ENCODE data around the gene SGK1. TPM values are rescaled to one million over a fixed set of nuclear protein-coding genes. Genes with fewer than 3 reads are reported as not detected.

Gene SGK1
- total RNA-seq, 1 donor from 2014 or later = 94.3 TPM

DNA sequence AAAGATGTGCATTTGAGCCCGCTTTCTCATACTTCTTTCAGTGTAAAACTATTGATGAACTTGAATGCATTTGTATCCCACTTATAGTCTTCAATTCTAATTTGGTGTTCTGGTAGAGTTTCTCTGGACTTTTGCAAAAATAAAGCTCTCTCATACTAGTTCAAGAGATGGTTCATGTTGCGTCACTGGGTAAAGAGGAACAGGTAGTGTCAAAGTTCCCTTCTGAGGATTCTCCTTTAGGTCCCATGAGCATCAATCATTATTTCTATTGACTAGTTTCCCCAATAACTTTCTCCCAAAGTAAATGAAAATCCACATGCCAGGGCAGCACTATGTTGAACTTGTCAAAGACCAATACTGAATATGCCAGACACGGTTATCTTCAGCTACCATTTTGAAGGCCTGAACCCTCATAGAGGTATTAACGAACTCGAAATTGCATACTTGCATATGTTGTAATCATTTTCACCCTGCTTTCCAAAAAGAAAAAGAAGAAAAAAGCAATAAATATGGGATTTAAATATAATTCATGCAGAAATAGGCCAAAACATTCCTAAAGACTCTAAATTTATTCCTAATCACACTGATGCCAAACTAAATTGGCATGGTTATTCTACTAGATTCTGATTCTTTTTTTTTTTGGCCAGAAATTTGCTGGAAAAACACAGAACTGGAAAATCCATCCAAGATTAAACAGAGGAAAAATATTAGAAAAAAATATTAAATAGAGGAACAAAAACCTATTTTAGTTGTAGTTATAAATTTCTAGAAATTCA is 84.5 kb downstream of the SGK1 start:
- Histone ChIP-seq H3K4me3 (ENCODE audit: low read depth, low read length) (no peak overlapping the region), H3K27me3 (ENCODE audit: control insufficient read depth, insufficient read depth, low read length) (no peaks in the 10 kb centered on the region), H3K36me3 (ENCODE audit: control insufficient read depth, insufficient read depth, low read length) (no peaks in the 10 kb centered on the region)
- TF ChIP-seq CTCF (IDR thresholded peaks at IDR 0.05; ENCODE audit: insufficient read depth, low read length, poor library complexity, severe bottlenecking) = no peak
- no peak for DNase-seq (ENCODE audit: low read depth)

GRCh38 chr6:134230940-134231339 is 87.0 kb downstream of the SGK1 start:
- no peaks in the 10 kb centered on the region for H3K36me3 ChIP-seq (ENCODE audit: control insufficient read depth, insufficient read depth, low read length)
- DNase-seq (ENCODE audit: low read depth) = no peak
- no peak for TF ChIP-seq CTCF (IDR thresholded peaks at IDR 0.05; ENCODE audit: insufficient read depth, low read length, poor library complexity, severe bottlenecking)

DNA sequence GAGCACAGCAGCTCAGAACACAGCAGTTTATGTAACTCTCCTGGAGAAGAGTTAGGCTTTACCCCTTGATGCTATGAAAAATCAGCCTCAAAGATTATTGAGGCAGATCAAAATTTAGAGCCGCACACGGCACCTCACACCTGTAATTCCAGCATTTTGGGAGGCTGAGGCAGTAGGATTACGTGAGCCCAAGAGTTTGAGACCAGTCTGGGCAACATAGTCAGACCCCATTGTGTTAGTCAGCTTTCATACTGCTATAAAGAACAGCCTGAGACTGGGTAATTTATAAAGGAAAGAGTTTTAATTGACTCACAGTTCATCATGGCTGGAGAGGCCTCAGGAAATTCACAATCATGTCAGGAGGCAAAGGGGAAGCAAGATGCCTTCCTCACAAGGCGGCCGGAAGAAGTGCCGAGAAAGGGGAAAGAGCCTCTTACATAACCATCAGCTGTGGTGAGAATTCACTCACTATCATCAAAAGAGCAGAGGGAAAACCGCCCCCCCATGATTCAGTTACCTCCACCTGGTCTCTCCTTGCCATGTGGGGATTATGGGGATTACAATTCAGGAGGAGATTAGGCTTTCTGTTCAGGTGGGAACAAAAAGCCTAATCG is 87.7 kb downstream of the SGK1 start:
- no peak overlapping the region for H3K4me3 ChIP-seq (ENCODE audit: low read depth, low read length)
- H3K36me3 ChIP-seq (ENCODE audit: control insufficient read depth, insufficient read depth, low read length) = no peaks in the 10 kb centered on the region
- no peak for DNase-seq (ENCODE audit: low read depth)
- H3K27me3 ChIP-seq (ENCODE audit: control insufficient read depth, insufficient read depth, low read length) = no peaks in the 10 kb centered on the region
- no peak for TF ChIP-seq CTCF (IDR thresholded peaks at IDR 0.05; ENCODE audit: insufficient read depth, low read length, poor library complexity, severe bottlenecking)

More at GRCh38 chr6:134230940-134231339, 87.0 kb downstream of the SGK1 start:
- no peaks in the 10 kb centered on the region for H3K27me3 ChIP-seq (ENCODE audit: control insufficient read depth, insufficient read depth, low read length)
- H3K4me3 ChIP-seq (ENCODE audit: low read depth, low read length) = no peak overlapping the region

GRCh38 chr6:134229520-134229919 is 88.4 kb downstream of the SGK1 start:
- no peaks in the 10 kb centered on the region for H3K36me3 ChIP-seq (ENCODE audit: control insufficient read depth, insufficient read depth, low read length)
- no peak for DNase-seq (ENCODE audit: low read depth)
- no peak overlapping the region for H3K4me3 ChIP-seq (ENCODE audit: low read depth, low read length)
- no peak for TF ChIP-seq CTCF (IDR thresholded peaks at IDR 0.05; ENCODE audit: insufficient read depth, low read length, poor library complexity, severe bottlenecking)
- no peaks in the 10 kb centered on the region for H3K27me3 ChIP-seq (ENCODE audit: control insufficient read depth, insufficient read depth, low read length)

- H3K36me3 ChIP-seq (ENCODE audit: control insufficient read depth, insufficient read depth, low read length) = no peaks in the 10 kb centered on the region
- TF ChIP-seq CTCF (IDR thresholded peaks at IDR 0.05; ENCODE audit: insufficient read depth, low read length, poor library complexity, severe bottlenecking) = no peak
- DNase-seq (ENCODE audit: low read depth) = peak; percentile 21
- no peaks in the 10 kb centered on the region for H3K27me3 ChIP-seq (ENCODE audit: control insufficient read depth, insufficient read depth, low read length)
- H3K4me3 ChIP-seq (ENCODE audit: low read depth, low read length) = no peak overlapping the region
Observed at GRCh38 chr6:134223796-134224420, 94.0 kb downstream of the SGK1 start.
